Stimulated activated CD4-positive, alpha-beta T cell treated with anti-CD3 and anti-CD28 coated beads, Interleukin-15, amount 100 ng/mL, for 24 hours (primary cell): ENCODE measurements around the gene GRAP.

Source experiments
- DNase-seq: peaks from one replicate; pipeline ENCODE4 v3.0.0-alpha.2; 2020

GRAP gene

DNA sequence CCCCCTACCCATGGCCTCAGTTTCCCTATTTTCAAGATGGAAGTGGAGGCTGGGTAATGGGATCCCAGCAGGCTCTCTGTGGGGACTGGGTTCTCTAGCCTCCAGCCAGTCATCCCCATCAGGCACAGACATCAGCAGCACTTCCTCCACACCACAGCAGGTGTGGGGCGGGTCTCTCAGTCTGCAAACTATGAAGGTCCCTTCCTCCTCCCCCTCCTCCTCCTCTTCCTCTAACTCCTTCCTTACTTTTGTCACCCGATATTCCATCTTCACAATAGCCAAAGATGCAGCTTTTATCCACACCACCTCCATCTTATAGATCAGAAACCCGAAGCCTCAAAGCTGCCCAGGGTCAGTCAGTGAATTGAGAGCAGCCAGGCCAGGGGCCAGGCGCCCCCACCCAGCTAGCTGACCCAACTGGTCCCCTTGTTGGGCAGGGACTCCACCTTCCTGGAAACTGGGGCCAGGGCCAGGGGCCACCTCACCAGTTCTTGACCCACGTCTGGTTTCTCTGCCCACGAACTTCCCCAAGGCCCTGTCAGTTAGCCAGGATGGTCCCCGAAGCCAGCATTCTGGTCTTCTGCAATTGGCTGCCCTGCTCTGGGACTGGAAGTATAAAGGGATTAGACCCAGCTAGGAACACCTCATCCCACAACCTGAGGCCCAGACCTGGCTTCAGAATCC lies 44.7 kb downstream of the GRAP start:
- DNase-seq, result no peak

DNA sequence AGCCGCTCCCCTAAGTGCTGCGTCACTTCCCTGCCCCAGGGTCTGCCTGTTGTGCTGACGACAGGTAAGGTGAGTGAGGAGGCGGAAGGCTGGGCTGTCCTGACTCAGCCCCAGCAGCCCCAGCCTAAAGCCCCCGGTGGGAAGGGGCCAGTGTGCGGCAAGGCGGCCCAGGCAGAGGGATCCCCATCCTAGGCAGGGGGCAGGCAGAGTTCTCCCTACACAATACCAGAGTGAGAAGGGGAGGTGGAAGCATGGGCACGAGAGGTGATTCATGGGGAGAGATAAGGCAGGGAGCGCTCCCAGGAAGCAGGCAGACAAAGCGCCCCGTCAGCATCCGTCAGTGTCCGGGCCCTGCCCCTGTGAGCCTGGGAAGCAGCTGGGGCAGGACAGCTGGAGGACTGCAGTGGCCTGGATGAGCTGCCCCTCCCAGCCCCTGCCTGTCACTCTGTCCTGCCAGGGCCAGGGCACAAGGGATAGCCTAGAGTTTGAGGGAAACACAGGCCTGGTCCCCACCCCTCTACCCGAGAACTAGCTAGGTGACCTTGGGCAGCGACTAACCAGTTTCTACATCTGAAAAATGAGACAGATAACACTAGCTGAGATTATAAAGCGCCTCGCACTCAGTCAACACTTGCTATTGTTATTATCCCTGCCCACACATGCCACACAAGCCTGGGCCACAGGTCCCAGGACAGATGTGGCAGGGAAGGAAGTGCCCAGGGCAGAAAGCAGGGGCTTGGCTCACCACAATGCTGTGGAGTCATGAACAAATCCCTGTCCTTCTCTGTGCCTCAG lies 46.0 kb downstream of the GRAP start:
- no peak for DNase-seq

DNA sequence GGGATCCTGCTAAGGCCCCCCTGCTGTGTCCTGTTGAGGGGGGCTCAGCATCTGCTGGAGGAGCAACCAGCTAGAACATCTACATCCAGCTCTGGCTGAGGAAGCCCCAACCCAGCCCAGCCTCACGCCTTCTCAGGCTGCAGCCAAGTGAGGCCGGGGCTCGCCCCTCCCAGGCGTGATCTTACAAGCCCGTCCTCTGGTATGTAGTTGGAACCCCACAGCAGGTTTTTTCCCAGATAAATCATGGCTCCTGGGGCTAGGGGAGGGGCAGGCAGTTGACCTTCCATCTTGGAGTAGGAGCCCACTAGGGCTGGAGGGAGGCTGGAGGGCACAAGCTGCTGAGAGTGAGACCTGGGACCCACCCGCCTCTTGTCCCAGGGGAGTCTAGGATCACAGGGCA lies 46.8 kb downstream of the GRAP start:
- no peak for DNase-seq

DNA sequence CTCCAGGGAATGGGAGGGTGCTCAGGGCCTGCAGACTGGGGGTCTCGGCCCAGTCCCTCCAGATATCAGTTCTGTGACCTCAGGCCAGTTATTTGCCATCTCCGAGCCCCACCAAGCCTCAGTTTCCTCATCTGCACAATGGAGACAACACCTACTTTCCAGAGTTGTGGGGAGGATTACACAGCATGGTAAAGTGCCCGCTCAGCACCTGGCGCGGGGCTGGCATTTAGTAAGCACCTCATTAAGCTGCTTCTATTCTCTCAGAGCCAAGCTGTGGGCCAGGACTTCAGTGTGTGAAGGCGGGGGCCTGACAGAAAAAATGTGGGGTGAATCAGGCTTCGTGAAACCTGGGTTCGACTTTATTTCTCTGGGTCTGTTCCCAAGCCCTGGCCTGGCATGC lies 47.4 kb downstream of the GRAP start:
- DNase-seq, result no peak

DNA sequence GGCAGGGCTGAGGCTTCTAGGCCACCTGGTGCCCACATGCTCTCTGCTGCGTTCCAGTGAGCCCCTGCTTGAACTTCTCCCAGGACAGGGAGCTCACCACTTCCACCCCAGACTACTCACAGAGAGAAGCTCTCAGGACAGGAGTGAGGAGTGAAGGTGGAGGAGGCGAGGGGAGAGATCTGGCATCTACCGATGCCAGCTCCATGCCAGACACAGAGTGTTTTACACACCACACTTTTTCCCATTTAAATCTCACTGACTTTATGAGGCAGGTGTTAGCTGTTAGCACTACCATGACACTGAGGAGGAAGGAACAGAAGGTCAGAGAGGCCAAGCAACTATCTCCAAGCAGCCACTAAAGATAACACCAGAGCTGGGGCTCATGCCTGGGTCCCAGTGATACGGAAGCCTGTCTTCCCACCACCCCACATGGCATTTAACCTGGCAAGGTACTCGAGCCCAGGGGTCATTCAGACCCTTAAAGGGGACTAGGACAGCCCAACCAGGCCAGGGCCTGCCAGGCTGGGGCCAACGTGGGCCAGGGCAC lies 49.0 kb downstream of the GRAP start:
- no peak for DNase-seq

DNA sequence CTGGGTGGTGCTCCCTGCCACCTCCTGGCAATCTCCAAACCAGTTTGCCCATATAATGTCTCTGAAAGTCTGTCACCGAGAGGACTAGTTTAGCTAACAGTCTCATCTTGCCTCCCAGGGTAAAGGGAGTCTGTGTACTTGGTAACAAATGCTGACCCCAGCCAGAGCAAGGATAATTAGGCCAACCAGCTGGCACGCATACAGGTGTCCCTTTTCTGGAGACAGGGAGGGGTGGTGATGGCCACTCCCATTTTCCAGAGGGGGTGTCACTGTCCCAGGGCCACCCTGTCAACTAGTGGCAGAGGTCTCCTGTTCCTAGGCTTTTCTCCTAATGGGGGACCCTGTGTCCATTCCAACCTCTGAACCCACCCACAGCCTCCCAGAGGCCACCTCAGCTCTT lies 50.3 kb downstream of the GRAP start:
- no peak for DNase-seq

DNA sequence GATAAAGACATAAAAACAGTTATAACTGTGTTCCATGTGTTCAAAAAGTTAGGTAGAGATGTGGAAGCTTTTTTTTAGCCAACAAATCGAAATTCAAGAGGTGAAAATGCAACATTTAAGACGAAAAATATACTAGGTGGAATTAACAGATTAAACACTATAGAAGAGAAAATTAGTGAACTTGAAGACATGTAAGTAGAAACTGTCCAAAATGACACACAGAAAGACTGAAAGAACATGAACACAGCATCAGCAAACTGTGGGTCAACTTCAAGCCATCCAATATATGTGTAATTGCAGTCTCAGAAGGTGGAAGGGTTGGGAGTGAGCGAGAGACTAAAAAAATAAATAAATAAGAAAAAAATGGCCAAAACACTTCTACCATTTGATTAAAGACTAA lies 51.5 kb downstream of the GRAP start:
- no peak for DNase-seq

DNA sequence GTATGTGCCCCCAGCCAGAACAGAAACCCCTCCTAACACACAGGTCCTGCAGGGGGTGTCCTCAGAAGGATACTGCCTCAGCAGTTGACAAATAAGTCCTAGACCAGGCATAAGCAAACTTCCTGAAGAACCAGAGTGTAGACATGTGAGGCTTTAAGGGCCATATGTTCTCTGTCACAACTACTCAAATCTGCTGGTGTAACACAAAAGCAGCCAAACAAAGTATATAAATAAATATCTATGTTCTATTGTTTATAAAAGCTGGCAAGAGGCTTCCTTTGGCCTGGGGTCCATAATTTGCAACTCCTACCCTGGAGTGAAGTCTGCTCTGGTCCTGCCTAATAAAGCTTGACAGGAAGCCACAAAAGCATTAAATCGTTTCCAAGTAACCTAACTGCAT lies 52.1 kb downstream of the GRAP start:
- DNase-seq, result no peak

DNA sequence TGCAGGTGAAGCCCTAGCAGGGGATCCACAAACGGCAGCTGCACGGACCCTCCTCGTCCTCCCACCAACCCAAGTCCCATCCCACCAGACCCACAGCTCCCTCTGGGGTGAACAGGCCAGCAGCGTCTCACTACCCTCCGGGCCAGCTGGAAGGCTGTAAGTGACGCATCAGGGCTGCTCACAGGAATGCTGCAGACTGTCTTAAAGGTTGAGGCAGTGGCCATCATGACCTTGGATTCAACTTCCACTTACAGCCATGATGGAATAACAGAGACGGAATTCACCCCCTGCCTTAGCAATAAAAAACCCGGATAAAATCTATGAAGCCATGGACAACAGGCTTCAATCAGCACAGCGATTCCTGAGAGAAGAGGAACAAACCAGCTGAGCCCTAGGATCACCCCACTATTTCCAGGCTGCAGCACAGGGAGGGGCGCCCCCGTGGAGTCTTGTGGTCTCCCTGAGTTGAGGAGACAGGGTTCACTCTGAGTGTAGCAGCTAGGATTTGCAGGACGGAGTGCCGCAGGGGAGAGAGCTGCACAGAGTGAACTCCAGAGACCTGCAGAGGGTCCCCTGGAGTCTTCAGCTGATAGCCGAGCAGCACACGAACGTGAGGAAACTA lies 52.7 kb downstream of the GRAP start:
- DNase-seq, result no peak

DNA sequence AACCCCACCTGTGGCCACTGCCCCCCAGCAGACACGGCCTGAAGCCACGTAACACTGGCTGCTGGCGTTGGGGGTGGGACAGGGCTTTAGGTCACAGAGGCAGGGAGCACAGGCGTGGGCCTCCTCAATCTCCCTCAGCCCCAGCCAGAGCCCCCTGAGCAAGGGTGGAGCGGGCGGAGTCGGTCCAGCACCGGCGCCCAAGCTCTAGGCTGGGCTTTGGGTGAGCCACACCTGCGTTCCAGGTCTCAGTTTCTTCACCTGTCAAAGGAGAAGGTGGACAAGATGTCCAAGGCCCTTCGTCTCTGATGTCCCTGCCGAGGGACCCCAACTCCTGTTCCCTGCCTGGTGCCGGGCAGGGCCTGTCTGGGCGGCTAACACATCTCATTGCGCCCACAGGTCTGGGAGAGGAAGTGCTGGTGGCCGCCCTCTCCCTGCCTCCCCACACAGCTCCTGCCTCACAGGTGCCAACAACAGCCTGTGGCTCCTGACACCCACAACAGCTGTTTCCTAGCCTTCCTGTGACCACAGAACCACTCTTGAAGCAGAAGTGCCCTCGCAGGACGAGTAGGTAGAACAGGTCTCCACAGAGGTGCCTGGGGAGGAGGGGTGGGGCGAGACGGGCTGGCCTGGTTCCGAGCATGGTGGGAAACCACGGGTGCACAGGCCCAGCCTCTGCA lies 54.2 kb downstream of the GRAP start:
- no peak for DNase-seq

DNA sequence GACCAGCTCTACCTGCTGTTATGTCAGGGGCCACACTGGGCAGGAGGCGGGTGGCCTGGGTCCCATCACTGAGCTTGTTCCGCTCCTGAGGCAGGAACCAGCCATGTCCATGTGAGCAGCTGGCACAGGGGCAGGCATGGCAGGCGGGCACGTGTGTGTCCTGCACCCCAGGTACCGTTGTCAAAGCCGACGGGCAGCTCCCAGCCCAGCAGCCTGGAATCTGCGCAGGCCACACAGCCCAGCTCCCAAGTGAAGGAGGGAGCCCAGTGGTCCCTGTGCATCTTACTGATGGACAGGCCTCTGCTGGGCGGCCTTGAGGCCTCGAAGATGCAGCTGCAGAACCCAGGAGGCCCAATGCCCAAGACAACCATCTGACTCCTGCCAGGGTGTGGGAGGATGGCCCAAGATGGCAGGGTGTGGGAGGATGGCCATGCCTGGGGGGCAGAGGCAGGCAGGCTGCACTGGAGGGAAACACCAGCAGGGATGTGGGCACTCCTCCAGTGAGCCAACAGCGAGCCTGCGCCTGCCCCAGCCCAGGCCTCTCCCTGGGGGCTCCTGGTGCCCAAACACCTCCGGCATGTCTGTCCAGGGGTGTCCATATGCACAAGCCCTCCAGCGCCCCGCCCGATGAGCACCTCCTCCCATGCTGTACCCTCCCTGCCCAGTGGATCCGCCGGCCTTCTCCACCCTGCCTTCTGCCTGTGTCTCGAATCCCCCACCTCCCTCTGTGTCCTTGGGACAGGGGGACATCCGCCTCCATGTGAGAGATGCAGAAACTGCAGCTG lies 55.0 kb downstream of the GRAP start:
- DNase-seq, result no peak

DNA sequence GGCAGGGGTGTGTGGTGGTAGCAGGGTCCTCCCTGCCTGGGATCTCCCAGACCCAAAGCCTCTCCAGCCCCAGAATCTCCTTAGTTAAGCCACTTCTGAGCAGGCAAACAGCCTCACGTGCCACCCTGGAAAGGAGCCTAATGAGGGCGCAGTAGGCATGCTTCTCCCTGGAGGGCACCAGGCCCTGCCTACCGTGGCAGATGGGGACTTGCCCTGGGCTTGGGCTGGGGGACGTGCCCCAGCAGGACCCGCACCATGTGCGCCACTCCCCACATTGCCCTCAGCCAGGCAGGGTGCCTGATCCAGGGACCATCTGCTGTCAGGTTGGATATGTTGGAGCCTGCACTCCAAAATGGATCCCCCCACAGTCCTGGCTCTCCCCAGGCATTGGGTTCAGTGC lies 56.4 kb downstream of the GRAP start:
- no peak for DNase-seq

DNA sequence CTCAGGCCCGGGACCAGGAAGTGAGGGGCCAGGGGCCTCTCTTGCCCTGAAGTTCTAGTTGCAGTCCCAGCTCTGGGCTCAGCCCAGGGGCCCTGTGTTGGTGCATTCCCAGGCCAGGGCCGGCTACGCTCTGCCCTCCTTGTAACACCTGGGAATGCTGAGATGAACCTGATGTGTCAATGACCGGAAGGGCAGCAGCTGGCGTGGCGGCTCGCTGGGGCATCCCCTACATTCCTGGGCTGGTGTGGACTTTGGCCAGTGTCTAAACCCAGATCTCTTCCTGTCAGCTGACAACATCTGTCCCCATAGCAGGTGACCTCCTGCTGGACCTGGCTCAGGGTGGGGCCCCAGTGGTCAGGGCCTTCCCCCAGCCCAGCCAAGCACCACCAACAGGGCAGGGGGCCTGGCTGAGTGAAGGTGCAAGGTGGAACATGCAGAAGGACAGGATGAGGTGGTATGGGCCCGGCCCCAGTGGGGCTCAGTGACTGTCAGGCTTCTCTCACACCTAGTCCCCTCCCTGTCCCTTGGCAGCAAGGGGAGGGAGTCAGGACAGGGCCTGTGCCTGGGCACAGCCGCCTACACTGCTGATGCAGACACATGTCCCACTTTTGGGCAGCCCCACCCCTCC lies 58.1 kb downstream of the GRAP start:
- DNase-seq, result no peak

DNA sequence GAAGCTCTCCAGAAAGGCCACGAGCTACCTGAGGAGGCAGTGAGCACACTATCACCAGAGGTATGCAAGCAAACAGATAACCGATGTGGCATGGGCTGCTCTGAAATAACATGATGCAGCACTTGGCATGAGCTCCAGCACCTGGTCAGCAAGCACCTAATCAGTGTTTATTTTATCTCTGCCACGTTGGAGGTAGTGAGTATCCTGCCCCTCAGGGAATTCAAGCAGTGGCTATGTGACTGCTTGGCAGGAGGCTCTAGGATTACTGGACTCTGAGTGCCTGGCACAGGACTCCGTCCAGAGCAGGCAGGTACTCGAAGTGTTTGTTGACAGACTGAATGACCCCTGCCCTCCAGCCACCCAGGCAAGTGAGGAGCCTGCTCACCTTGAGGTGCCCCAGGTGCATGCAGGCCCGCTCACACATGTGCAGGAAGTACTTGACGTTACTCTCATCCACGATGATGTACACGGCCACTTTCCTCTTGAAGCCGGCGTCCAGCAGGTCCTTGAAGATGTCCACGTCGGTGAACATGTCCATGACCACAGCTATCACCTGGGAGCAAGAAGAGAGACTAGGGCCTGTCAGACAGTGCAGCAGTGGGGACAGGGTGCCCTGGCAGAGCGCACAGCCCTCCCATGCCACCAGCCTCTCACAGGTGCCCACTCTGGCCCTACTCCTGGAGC lies 58.8 kb downstream of the GRAP start:
- no peak for DNase-seq

DNA sequence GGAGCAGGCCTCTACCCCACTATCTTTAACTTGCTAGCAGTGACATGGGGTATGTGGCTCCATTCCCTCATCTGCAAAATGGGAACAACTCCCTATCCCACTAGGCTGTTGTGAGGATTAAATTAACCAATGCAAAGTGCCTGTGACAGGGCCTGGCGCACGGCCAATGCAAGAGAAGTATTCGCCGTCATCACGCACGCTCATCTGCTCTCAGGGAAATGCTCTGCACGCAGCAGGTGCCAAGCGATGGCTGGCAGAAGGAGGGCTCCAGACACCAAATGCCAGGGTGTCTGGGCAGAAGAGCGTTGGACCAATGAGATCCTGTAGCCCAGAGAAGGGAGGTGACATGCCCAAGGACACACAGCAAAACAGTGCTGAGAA lies 59.5 kb downstream of the GRAP start:
- no peak for DNase-seq

DNA sequence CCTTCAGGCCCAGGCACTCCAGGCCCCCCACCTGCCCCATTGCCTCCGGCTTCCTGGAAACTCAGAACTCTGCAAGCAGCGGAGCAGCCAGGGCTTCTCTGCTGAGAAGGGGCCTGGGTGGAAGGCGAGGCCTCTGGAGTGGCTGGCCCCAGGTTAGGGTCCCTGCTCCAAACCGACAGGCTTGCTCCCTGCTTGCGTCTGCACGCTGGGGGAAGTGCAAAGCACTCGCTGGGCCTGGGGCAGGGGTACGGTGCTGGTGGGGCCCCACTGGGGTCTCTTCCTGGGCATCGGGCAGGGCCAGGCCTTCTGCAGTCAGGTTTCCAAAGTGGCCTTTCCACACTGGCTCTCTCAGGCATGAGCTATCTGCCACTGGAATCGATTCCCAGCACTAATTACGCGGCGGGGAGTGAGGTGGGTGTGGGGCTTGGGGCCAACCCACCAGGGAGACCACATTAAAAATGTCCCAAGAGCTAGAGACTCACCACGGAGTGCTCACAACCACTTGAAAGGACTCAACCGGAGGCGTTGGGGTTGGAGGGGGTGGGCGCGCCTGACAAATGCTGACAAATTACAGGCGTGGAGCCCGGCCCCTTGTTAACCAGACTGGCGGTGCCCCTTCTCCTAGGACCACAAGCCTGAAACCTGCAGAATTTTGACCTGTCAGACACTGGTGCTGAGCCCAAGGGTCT lies 60.1 kb downstream of the GRAP start:
- DNase-seq, result no peak

DNA sequence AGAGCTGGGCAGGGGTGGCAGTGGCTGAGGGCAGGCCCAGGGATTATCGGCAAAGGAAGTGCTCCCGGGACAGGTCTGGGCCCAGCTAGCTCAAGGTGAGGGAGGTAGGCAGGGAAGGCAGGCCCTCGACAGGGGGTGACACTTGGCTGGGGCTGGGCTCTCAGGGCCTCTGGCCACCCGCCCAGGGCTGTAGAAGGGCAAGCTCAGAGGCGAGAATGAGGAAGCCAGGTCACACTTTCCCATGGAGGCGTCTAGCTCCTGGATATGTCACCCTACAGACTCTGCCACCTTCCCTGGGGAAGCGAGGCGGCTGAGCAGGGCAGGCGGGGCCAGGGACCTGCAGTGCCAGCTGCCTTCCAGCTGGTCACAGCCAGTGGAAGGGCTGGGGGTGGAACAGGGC lies 61.3 kb downstream of the GRAP start:
- DNase-seq, result no peak

DNA sequence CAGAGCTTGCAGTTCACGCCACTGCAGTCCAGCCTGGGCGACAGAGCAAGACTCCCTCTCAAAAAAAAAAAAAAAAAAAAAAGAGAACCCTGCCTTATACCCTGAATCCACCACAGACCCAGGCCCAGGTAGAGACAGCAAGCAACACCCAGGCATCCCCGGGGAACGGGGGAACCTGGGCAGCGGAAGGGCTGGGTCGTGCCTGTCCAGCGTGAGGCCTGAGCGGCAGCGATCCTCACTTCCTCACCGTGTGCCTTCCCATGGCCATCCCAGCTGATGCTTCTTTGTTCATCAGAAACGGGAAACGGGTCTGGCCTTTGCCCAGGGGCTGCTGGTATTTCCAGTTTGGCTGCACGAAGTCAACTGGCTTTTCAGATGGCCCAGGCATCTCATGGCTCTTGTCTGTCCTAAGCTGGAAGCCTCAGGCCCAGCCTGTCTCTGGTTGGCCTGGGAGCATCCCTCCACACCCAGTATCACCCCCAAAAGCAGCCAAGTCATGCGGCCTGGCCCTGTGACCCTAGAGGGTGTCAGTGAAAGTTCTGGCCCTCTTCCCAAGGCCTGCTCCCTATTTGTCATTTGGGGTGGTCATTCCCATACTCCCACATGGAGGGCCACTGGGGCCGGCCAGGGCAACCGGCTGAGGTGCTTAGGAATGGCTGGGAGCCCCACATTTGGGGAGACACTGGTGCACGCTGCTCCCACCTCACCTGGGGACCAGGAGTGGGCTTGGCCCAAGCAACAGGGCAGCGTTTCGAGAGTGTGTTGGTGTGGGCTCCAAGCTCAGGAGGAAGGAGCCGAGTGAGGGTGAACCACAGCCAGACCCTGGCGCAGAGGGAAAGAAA lies 62.3 kb downstream of the GRAP start:
- DNase-seq, result no peak

DNA sequence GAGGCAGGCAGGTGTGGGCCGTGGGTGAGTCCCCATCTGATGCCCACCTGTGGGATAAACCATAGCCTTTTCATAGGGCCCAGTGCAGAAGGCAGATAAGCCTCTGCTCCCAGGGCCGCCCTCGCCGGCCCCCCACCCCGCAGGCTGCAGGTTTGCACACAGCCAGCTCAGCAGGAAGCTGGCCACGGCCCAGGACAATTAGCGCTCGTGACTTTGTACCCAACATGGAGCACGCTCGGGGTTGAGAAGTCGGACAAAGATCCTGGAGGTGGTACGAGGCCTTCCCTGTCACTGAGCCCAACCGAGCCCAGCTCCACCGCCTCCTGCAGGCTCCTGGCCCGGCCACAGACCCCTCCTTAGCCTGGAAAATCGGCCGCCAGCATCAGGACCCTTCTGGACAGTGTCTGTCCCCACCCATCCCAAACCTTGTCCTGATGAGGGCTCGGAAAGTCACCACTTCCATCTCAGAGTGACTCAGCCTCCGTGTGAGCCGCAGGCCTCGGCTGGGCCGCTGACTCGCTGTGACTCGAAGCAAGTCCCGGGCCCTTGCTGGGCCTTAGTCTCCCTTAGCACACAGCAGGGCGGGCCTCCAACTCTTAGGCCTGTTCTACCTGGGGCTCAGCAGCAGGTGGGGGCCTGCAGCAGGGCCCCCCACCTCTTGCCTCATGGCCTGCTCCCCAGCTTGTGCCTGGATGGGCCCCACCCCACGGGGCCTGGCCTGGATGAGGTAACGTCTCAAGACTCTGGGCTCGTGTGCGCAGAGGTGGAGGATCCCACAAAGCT lies 64.9 kb downstream of the GRAP start:
- peak; percentile 45 for DNase-seq
